Transverse colon (tissue), 4 donors: ENCODE results near the gene MEF2A. TPM values are rescaled to one million over a fixed set of nuclear protein-coding genes. Genes with fewer than 3 reads are reported as not detected.
A peak's percentile ranks its signal among the peaks of the same experiment; 100 is the strongest.

Experiments
- DNase-seq: peaks from one replicate; pipeline ENCODE4 v3.0.0-alpha.2; 2019
- H3K27ac ChIP-seq, 4 donors: fragments of 200-600 bp; sonication (generic); 2 replicates each; pipeline ENCODE4 v1.5.1; 2016 to 2018; ENCODE audit warnings: inconsistent platforms in 4 of 4
- H3K27me3 ChIP-seq: fragments of 200-600 bp; sonication (generic); 2 replicates; pipeline ENCODE4 v1.5.1; 2017; ENCODE audit warnings: inconsistent platforms
- H3K36me3 ChIP-seq, 4 donors: fragments of 200-600 bp; sonication (generic); 2 replicates each; pipeline ENCODE4 v1.5.1; 2017 to 2019; ENCODE audit warnings: inconsistent platforms in 4 of 4
- H3K4me1 ChIP-seq, 4 donors: fragments of 200-600 bp; sonication (generic); 2 replicates each; pipeline ENCODE4 v1.5.1; 2017 to 2020; ENCODE audit warnings: inconsistent platforms in 4 of 4
- H3K4me3 ChIP-seq, 4 donors: fragments of 200-600 bp; sonication (generic); 1 replicate in 1 of 4; 2 replicates in 3 of 4; pipeline versions ENCODE4 v1.5.1 to v1.6.1; 2017 to 2019; ENCODE audit warnings: inconsistent platforms in 4 of 4
- H3K9me3 ChIP-seq, 2 donors: fragments of 200-600 bp; sonication (generic); 2 replicates each; pipeline ENCODE4 v1.5.1; 2017 to 2019; ENCODE audit warnings: inconsistent platforms in 2 of 2
- CTCF ChIP-seq, 5 experiments: fragments of 200-600 bp in 3 of 5; fragments of 450-650 bp in 2 of 5; sonication (generic) in 3 of 5; IDR thresholded peaks; 1 replicate in 2 of 5; 2 replicates in 3 of 5; pipeline ENCODE4 v1.5.1; 2016 to 2017; ENCODE audit warnings: antibody characterized with exemption in 5 of 5, inconsistent platforms in 3 of 5, mild to moderate bottlenecking in 2 of 5, moderate library complexity in 1 of 5
- EP300 ChIP-seq: sonication (generic); formaldehyde crosslinking; IDR thresholded peaks from one replicate; pipeline ENCODE4 v1.6.1; 2017; ENCODE audit warnings: antibody characterized with exemption, low read depth
- POLR2A ChIP-seq: fragments of 450-650 bp; IDR thresholded peaks from one replicate; pipeline ENCODE4 v1.6.1; 2016; ENCODE audit warnings: antibody characterized with exemption, mild to moderate bottlenecking, moderate library complexity
- POLR2AphosphoS5 ChIP-seq, 3 donors: sonication (generic); formaldehyde crosslinking; IDR thresholded peaks; one replicate each; pipeline ENCODE4 v1.6.1; 2016; ENCODE audit warnings: antibody characterized with exemption in 3 of 3
- WGBS, 2 donors: methylation state at CpG; one replicate each; pipeline ENCODE4 v1.1.5; 2018; ENCODE audit warnings: low coverage in 1 of 2; 5-methylcytosine and 5-hydroxymethylcytosine counted together
- in situ Hi-C, 4 donors: fragments of 200-750 bp; cut with MboI; loops; one replicate each; pipeline versions ENCODE4 v1.15.0 to v1.15.1; 2017; ENCODE audit warnings: low sequenced_read_pairs in 3 of 4, low pct_ligation_motif_present in 1 of 4, low pct_unique_long_range_greater_than_20kb in 1 of 4
- intact Hi-C: fragments of 100-400 bp; cut with DNase I; formaldehyde crosslinking; loops from one replicate; pipeline ENCODE4 v1.15.1; 2023; ENCODE audit warnings: low total_unique reads
- total RNA-seq, 4 donors: library from RNA; depleted of rRNA; stranded (reverse); fragments of >200 nt; gene quantifications; one replicate each; pipeline ENCODE4 v1.1.0, GENCODE V29; 2016

MEF2A gene
- total RNA-seq, 4 donors from 2014 or later, result 37.4 to 62.5 (median 51.8) TPM

GRCh38 chr15:99706557-99707303 is 140.9 kb downstream of the MEF2A start:
- Histone ChIP-seq H3K27ac (peak overlapping the region; percentile 27 to 57 (median 40)), H3K36me3 (peaks cover 0 to 11% (median 3%) of the 10 kb centered on the region in 4 donors), H3K4me1 (peaks cover 13 to 48% (median 27%) of the 10 kb centered on the region in 4 donors), H3K9me3 (no peaks in the 10 kb centered on the region), H3K4me3 (no peak overlapping the region), H3K27me3 (no peaks in the 10 kb centered on the region)
- no peak for DNase-seq
- 63 to 76% methylated on average over 8 to 10 of the region's 10 CpGs for WGBS, 2 donors
- intact Hi-C loops, result loop anchor here (10.0 kb wide), 1 partner anchor 412 kb away; no protein-coding TSS in a partner anchor
- in situ Hi-C loops, result loop anchor here (10.0 to 25.0 kb wide), 4 partner anchors 142 to 422 kb away; partner anchors contain the start of gene MEF2A (in 1 of the 4)
- TF ChIP-seq CTCF (IDR thresholded peaks at IDR 0.05), result no peak
- no peak for TF ChIP-seq POLR2AphosphoS5 (IDR thresholded peaks at IDR 0.05)
- TF ChIP-seq EP300, result no peak
- no peak for TF ChIP-seq POLR2A

- in situ Hi-C loops (loop anchor here (10.0 to 25.0 kb wide), 4 partner anchors 143 to 423 kb away; partner anchors contain the start of gene MEF2A (in 1 of the 4)), intact Hi-C loops (loop anchor here (10.0 kb wide), 1 partner anchor 413 kb away; no protein-coding TSS in a partner anchor)
- Histone ChIP-seq H3K4me1 (peaks cover 12 to 47% (median 27%) of the 10 kb centered on the region in 4 donors), H3K4me3 (no peak overlapping the region), H3K27ac (peak overlapping the region; percentile 27 to 57 (median 40)), H3K9me3 (no peaks in the 10 kb centered on the region), H3K36me3 (peaks cover 0 to 16% (median 3%) of the 10 kb centered on the region in 4 donors), H3K27me3 (no peaks in the 10 kb centered on the region)
- TF ChIP-seq POLR2A (no peak), POLR2AphosphoS5 (IDR thresholded peaks at IDR 0.05) (no peak), EP300 (no peak), CTCF (IDR thresholded peaks at IDR 0.05) (no peak)
- DNase-seq, result no peak
- WGBS, 2 donors, result 66 to 76% methylated on average over 10 to 11 of the region's 11 CpGs
Measured at GRCh38 chr15:99707473-99708270, 141.9 kb downstream of the MEF2A start.

- in situ Hi-C loops, result loop anchor here (10.0 to 25.0 kb wide), 4 partner anchors 144 to 424 kb away; partner anchors contain the start of gene MEF2A (in 1 of the 4)
- no peak overlapping the region for H3K4me3 ChIP-seq
- peak overlapping the region; percentile 27 to 57 (median 40) for H3K27ac ChIP-seq
- 39 to 66% methylated on average over 5 to 7 of the region's 7 CpGs for WGBS, 2 donors
- DNase-seq, result peak; percentile 77
- peaks cover 3 to 38% (median 23%) of the 10 kb centered on the region in 4 donors for H3K4me1 ChIP-seq
- no peaks in the 10 kb centered on the region for H3K27me3 ChIP-seq
- TF ChIP-seq EP300 (no peak), CTCF (IDR thresholded peaks at IDR 0.05) (peak in 1 of 5 experiments; percentile 10), POLR2A (peak; percentile 14), POLR2AphosphoS5 (IDR thresholded peaks at IDR 0.05) (peak; percentile 22 to 50 (median 45))
- intact Hi-C loops, result loop anchor here (10.0 kb wide), 1 partner anchor 414 kb away; no protein-coding TSS in a partner anchor
- H3K36me3 ChIP-seq, result peaks cover 0 to 24% (median 5%) of the 10 kb centered on the region in 4 donors
- no peaks in the 10 kb centered on the region for H3K9me3 ChIP-seq
Measured at GRCh38 chr15:99708563-99708962, 142.8 kb downstream of the MEF2A start.
